CD4-positive, alpha-beta T cell treated with Interleukin-6 at 100 ng/mL for 8 hours (primary cell): ENCODE results near the gene PUDP.
"Not testable (repeated sequence)": the region's sequence is repeated elsewhere in the genome, so short reads cannot be mapped to it uniquely, and the experiment has no call there.

ENCODE experiments used
- DNase-seq: peaks from one replicate; pipeline ENCODE4 v3.0.0-alpha.2; 2020; ENCODE audit warnings: mixed read lengths, low spot score

Gene PUDP

GRCh38 chrX:7147978-7148854 is at the start of gene PUDP:
PUDP (minus strand) TSS chrX:7148153; CDS start chrX:7148113, 40 bp downstream.
- DNase-seq, result peak; percentile 90

DNA sequence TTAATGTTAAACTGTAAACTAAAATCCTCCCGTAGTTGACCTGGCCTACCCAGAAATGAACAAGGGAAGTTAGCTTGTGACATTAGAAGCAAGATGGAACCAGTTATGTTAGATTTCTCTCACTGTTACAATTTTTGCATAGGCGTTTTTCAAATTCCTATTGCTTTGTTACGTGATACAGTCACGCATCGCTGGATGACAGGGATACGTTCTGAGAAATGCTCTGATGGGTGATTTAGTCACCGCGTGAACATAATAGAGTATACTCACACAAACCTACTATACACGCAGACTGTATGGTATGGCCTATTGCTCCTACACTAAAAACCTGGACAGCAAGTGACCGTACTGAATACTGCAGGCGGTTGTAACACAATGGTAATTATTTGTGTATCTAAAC is 46.7 kb upstream of the PUDP start:
- DNase-seq, result no peak

DNA sequence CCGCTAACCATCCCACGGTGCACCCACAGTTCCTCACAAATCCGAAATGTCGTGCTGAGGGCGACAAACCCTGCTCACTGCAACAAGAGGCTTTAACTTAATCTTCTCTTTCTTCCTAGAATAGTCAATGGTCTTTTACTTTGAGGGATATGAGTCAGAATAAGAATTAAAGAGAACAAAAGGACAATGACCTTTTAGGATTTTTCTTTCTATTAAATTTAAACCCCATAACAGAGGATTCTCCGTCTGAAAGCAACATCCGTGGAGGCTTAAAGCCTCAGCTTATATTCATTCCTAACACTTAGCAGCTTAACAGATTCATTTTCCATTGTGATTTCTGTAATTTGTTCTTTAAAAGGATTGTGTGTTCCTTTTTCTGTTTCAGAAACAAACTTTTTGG is 44.9 kb upstream of the PUDP start:
- no peak for DNase-seq

GRCh38 chrX:7191681-7192110 is 43.7 kb upstream of the PUDP start:
- DNase-seq, result no peak

DNA sequence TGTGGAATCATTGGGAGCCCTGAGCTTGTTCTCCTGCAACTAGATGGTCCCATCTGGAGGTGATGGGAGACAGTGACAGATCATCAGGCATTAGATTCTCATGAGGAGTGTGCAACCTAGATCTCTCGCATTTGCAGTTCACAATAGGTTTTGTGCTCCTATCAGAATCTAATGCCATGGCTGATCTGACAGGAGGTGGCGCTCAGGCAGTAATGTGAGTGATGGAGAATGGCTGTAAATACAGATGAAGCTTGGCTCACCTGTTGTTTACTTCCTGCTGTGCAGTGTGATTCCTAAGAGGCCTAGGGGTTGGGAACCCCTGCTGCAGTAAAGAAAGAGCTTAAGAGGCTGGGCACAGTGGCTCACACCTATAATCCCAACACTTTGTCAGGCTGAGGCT is 42.2 kb upstream of the PUDP start:
- no peak for DNase-seq

- DNase-seq, result no peak
These were observed 40.7 kb upstream of the PUDP start for GRCh38 chrX:7188672-7189071.

GRCh38 chrX:7184816-7185215 is 36.9 kb upstream of the PUDP start:
- DNase-seq, result no peak

- DNase-seq, result no peak
These were observed 31.5 kb upstream of the PUDP start for GRCh38 chrX:7179446-7179845.

GRCh38 chrX:7178859-7179258 is 30.9 kb upstream of the PUDP start:
- DNase-seq, result not testable (repeated sequence)

GRCh38 chrX:7170898-7171297 is 22.9 kb upstream of the PUDP start:
- DNase-seq, result peak; percentile 29

GRCh38 chrX:7169627-7170026 is 21.7 kb upstream of the PUDP start:
- DNase-seq, result no peak

DNA sequence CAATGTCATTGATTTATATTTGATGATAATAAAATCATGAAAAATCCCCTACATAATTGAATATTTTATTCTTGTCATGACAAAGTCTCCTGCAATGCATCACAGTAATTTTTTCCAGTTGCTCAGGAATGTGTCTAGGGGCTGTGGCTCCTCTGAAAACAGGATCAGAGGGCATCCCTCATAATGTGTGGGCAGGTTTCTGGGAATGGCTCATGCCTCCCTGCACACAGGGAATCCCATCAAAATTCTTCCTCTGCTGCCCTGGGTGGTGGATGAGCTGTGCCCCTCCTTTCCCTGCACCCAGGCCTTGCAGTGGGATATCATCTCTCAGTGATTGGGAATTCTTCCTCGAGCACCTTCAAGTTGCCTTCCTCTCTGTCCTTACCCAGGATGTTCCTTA is 20.4 kb upstream of the PUDP start:
- DNase-seq, result no peak

GRCh38 chrX:7164174-7164573 is 16.2 kb upstream of the PUDP start:
- DNase-seq, result no peak

GRCh38 chrX:7163146-7163677 is 15.3 kb upstream of the PUDP start:
- DNase-seq, result no peak

DNA sequence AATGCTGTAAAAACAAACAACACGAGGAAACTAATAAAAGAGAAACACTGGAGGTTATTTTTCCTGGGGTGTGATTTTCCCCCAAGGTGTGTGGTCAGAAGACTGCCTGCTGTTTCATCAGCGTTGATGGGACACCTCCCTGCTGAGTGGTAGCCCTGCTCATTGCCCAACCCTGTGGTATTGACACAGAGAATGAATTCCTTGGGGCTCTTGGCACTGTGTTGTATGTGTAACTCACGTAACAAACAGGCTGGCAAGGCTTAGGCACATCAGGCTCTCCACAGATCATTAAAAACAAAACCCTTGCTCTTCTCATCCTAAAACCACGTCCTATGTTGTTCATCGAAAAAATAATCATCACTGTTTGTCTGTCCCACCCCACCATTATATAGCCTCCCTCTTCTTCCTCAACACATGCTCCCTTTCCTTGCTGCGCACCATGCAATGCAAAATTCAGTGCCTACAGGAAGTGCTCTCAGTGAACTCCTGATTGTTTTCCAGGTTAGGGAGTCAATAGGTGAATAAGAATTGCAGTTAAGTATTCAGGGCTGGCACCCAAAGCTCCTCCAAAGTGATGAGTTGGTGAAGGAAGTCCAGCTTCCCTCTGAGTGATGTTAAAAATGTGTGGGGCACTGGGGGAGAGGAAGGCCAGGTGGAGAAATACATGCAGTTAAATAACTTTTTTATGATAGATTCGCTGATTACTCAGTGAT is 11.4 kb upstream of the PUDP start:
- DNase-seq, result no peak

- no peak for DNase-seq
These were observed 10.6 kb upstream of the PUDP start for GRCh38 chrX:7158468-7158990.

DNA sequence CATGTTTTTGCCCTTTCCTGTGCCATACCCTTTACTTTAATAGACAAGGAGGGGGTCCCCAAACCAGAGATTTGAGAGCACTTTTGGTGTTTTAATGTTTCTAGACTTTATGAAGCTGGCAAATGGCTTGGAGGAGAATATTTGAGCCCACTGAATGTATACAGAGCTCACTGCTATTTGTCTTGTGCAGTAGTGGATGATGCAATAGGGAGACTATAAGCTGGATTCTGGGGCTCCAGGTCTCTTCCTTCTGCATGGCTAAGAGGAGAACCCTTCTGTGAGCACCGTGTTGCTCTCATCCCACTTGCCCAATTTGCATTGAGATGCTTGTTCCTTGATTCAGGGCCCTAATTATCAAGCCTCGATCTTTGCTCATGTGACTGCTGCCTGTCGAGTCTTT is 8.9 kb upstream of the PUDP start:
- no peak for DNase-seq

GRCh38 chrX:7155163-7155562 is 7.2 kb upstream of the PUDP start:
- no peak for DNase-seq

DNA sequence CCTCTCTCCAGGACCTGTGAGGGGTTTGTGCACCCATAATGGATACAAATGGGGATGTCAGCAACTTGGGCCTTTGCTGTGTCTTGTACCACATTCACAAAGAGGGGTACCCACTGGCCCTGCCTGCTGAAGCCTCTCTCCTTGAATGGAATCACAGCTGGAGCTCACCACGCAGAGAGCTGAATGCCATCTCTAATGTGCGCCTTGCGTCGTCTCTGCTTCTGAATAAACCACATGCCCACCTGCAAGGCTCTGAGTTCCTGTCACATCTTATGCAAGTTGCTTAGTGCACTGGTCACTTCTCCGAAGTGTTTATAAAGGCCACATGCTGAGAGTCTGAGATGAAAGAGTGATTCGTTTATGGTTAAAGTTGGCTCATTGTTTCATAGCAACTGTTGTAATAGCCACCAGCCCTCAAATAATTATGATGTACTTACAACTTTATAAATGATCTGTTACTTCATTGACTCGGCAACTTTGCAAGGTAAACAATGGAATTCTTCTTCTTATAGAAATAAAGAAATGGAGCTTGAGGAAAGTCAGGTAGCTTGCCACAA is 6.2 kb upstream of the PUDP start:
- DNase-seq, result no peak

GRCh38 chrX:7153231-7153630 is 5.3 kb upstream of the PUDP start:
- DNase-seq, result no peak

- DNase-seq, result no peak
These were observed 1.5 kb upstream of the PUDP start for GRCh38 chrX:7149411-7149810.

DNA sequence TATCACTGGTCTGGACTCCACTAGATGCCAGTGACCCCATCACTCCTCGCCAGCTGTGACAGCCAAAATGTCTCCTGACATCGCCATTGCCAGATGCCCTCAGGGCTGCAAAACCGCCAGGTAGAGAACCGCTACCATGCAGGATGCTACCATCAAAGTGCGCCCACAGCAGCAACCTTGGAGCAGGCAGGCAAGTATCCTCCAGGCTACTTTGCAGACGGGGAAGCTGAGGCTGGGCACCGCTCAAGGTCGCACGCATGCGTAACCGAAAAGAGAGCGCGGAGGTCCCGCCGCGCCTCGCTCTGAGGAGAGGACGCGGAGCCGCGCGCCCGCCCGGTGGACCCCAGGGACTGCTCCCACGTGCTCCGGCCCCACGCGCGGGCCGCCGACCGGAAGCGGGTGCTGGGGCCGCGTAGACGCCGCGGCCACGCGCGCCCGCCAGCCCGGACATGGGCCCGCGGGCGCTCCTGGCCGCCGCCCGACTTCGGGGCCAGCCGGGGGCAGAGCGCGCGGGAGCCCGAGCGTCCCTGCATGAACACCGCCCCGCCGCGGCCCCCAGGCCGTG is 458 bp downstream of the PUDP start, which contains the start of gene STS:
TSS of gene STS (plus strand) at position 300 of the 565 bp plus-strand sequence. CDS start 105,488 bp downstream, outside the sequence.
- DNase-seq, result peak; percentile 36
